Jurkat, Clone E6-1 (cell line): Measurements from ENCODE around the gene TTBK1. TPM values are rescaled to one million over a fixed set of nuclear protein-coding genes. Genes with fewer than 3 reads are reported as not detected.

Experiments
- DNase-seq: peaks from one replicate; pipeline ENCODE4 v3.0.0-alpha.2; 2011; ENCODE audit warnings: low read depth, low spot score
- H3K4me3 ChIP-seq: 2 replicates; pipeline ENCODE4 v1.5.1; 2011; ENCODE audit warnings: mild to moderate bottlenecking, low read length, control low read depth, moderate library complexity
- polyA plus RNA-seq: library from polyadenylated mRNA; unstranded; fragments of >200 nt; gene quantifications from one replicate; pipeline ENCODE4 v1.2.1, GENCODE V29; 2012; ENCODE audit warnings: missing spikeins; ENCODE audit not compliant: insufficient read length, insufficient read depth

Gene TTBK1
- polyA plus RNA-seq: not detected

DNA sequence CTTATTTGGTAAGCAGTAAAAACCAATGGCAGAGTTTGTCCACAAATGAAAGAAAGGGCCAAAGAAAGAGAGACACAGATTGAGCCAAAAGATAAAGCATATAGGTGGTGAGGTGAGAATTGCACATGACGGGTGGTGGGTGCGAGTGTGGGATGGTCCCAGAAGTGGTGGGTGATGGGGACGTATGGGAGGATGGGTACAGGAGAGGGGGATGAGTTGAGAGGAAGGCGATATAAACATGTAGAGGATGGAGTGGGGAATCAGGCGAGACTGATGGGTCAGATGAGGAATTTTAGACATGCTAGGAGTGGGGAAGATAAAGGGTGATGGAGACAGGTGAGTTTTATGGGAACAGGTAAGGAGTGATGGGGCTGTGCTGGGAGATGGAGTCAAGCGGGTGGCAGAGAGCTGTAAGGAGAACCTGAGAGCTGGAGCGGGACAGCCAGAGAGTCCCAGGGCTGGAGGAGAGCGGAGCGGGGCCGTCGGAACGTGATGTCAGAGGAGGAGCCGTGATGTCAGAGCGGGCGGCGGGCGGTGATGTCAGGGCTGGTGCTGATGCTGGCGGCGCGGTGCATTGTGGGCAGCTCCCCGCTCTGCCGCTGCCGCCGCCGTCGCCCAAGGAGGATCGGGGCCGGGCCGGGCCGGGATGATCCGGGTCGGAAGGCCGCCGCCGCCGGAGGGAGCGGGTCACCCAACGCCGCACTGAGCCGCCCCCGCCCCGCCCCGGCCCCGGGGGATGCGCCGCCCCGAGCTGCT lies at the start of gene TTBK1:
Gene TTBK1, plus strand, starts transcription at position 574 of the 756 bp plus-strand sequence. CDS start 3,180 bp downstream, outside the sequence.
- DNase-seq: no peak

GRCh38 chr6:43193929-43194328 lies 49.4 kb upstream of the TTBK1 start:
- no peak overlapping the region for H3K4me3 ChIP-seq
- no peak for DNase-seq

More for the DNA sequence above, at the start of gene TTBK1:
- H3K4me3 ChIP-seq: no peak within 1 kb of the TSS

DNA sequence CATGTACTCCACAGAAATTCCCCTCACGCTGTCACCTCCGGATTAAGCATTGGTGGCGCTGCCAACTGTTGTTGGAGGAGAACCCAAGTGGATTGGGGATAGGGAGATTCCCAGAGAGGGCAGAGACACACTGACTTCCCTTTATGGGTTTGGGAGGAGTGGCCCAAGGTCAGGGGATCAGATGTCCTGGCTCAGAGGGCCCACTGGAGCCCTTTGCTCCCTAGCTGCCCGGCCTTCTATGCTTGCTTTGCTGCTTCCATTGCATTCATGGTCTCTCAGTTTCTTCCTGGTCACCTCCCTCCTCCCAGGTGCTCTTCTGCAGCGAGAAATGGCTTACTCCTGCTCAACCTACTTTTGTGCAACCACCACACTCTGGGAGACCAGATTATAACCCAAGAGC lies 46.9 kb upstream of the TTBK1 start:
- no peak for DNase-seq
- H3K4me3 ChIP-seq: no peak overlapping the region

GRCh38 chr6:43199912-43200311 lies 43.4 kb upstream of the TTBK1 start:
- no peak for DNase-seq
- H3K4me3 ChIP-seq: no peak overlapping the region

DNA sequence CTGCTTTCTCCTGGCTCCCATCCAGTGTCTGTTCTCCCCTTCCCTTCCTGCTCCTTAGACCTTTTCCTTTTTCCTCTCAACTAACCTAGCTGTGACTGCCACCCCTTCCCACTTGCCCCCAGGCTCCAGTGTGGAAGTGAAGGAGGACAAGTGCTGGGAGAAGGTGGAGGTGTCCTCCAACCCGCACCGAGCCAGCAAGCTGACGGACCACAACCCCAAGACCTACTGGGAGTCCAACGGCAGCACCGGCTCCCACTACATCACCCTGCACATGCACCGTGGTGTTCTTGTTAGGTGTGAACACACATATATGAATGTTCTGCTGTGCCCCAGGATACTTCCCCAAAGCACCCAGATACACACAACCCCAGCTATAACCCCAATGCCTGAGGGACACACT lies 42.7 kb upstream of the TTBK1 start:
- no peak overlapping the region for H3K4me3 ChIP-seq
- DNase-seq: no peak

DNA sequence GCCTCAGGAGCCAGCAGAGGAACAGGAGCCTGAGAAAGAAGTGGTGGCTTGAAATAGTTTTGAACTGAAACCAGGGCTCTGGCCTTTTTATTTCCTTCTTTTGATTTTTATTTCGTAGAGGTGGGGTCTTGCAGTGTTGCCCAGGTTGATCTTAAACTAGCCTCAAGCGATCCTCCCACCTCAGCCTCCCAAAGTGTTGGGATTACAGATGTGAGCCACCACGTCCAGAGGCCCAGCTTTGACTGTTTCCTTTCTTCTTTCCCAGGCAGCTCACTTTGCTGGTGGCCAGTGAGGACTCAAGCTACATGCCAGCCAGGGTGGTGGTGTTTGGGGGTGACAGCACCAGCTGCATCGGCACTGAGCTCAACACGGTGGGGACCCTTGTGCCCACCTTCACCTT lies 40.8 kb upstream of the TTBK1 start:
- no peak for DNase-seq
- H3K4me3 ChIP-seq: no peak overlapping the region

GRCh38 chr6:43203029-43203717 lies 40.1 kb upstream of the TTBK1 start:
- DNase-seq: no peak
- H3K4me3 ChIP-seq: no peak overlapping the region

- no peak for DNase-seq
- H3K4me3 ChIP-seq: no peak overlapping the region
Measured at GRCh38 chr6:43203718-43204095, 39.6 kb upstream of the TTBK1 start.

- H3K4me3 ChIP-seq: no peak overlapping the region
- no peak for DNase-seq
Measured at GRCh38 chr6:43204271-43205105, 38.8 kb upstream of the TTBK1 start.

DNA sequence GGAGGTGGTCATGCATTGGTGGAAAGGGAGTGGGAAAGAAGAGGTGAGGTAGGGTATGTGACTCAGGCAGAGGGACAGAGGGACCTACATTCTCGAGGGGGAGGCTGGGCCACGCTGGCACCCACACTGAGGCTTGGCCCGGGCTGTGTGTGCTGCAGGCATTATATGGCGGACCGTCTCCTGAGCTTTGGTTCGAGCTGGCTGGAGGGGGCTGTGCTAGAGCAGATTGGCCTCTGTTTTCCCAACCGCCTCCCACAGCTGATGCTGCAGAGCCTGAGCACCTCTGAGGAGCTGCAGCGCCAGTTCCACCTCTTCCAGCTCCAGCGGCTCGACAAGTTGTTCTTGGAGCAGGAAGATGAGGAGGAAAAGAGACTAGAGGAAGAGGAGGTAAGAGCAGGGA lies 37.4 kb upstream of the TTBK1 start:
- no peak for DNase-seq
- no peak overlapping the region for H3K4me3 ChIP-seq

DNA sequence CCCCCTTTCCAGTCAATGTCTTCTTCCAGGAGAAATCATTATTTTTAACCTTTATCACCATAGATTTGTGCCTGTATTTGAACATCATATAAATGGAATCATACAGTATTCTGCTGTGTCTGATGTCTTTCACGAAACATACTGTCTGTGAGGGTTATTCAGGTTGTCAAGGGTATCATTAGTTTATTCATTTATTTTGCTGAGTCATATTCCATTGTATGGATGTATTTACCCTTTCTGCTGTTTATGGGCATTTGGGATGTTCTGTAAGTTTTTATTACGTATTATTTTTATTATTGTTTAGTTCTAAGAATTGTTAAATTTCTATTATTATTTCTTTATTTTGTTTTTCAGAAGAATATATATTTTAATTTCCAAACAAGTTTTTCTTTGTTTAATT lies 36.0 kb upstream of the TTBK1 start:
- no peak for DNase-seq
- no peak overlapping the region for H3K4me3 ChIP-seq

GRCh38 chr6:43211955-43212354 lies 31.3 kb upstream of the TTBK1 start:
- H3K4me3 ChIP-seq: no peak overlapping the region
- no peak for DNase-seq

GRCh38 chr6:43213431-43213830 lies 29.9 kb upstream of the TTBK1 start:
- no peak overlapping the region for H3K4me3 ChIP-seq
- DNase-seq: no peak

DNA sequence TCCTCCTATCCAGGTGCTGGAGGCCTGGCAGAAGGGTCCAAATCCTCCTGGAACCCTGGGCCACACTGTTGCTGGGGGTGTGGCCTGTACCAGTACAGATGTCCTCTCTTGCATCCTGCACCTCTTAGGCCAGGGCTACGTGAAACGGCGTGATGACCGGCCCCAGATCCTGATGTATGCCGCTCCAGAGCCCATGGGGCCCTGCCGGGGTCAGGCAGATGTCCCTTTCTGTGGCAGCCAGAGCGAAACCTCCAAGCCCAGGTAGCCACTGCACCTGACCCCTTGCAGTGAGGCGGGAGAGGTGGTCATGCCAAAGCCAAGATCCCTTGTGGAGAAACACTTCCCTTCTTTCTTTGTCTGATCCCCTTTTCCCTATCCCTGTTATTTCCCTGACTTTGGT lies 28.2 kb upstream of the TTBK1 start:
- H3K4me3 ChIP-seq: no peak overlapping the region
- DNase-seq: no peak

DNA sequence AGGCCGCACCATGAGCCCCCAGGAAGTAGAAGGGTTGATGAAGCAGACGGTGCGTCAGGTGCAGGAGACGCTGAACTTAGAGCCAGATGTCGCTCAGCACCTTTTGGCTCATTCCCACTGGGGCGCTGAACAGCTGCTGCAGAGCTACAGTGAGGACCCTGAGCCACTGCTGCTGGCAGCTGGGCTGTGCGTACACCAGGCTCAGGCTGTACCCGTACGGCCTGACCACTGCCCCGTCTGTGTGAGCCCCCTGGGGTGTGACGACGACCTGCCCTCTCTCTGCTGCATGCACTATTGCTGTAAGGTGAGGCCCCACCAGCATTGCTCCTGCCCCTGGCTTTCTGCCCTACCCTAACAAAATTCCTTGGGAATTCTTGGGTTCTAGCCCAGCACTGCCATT lies 27.1 kb upstream of the TTBK1 start:
- DNase-seq: no peak
- no peak overlapping the region for H3K4me3 ChIP-seq

DNA sequence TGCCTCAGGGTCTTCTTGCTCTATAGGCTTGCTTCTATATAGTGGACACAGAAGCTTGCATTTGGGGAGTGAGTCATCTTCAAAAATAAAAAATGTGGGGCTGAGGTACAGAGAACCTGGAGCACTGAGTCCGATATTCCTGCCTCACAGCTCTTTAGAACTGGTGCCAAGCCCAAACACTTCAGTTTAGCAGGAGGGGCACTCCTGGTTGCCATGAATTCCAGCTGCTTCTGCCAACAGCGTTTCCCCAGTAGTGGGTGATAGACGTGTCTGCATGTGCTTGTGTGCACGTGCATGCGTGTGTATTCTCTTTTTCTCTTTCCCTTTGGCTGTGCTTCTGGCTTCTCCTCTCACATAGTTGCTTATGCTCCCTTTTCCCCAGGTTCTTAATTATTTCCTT lies 25.9 kb upstream of the TTBK1 start:
- no peak for DNase-seq

GRCh38 chr6:43219119-43219518 lies 24.2 kb upstream of the TTBK1 start:
- no peak for DNase-seq
- H3K4me3 ChIP-seq: no peak overlapping the region

More for the DNA sequence above, 25.9 kb upstream of the TTBK1 start:
- no peak overlapping the region for H3K4me3 ChIP-seq

DNA sequence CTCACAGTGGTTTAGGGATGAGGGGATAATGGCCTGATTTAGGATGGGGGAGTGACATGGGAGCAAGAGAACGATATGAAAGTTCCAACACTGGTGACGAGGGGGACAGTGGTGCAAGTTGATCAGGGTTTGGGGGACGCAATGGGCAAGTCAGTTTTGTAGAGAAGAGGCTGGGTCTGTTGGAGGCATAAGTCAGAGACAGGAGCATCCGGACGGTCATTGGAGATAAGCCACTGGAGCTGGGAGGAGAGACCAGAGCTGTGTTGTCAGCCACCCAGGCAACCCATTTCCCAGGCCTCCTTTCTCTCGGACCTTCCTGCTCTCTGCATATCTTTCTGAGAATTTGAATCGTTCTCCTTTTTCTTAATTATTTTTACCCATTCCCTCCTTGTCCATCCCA lies 23.5 kb upstream of the TTBK1 start:
- no peak overlapping the region for H3K4me3 ChIP-seq
- DNase-seq: no peak

DNA sequence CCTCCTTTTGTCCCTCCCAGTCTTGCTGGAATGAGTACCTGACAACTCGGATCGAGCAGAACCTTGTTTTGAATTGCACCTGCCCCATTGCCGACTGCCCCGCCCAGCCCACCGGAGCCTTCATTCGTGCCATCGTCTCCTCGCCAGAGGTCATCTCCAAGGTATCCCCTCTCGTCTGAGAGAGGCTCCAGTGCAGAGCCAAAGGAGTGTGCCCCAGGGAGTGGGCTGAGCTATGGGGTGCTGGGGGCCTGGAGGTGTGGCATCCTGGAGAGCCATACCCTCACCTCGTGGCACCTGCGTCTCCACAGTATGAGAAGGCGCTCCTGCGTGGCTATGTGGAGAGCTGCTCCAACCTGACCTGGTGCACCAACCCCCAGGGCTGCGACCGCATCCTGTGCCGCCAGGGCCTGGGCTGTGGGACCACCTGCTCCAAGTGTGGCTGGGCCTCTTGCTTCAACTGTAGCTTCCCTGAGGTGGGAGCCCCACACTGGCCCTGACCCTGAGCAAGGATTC lies 22.8 kb upstream of the TTBK1 start:
- H3K4me3 ChIP-seq: no peak overlapping the region
- DNase-seq: no peak
